Measurements from ENCODE around the gene AVEN. TPM values are rescaled to one million over a fixed set of nuclear protein-coding genes. Genes with fewer than 3 reads are reported as not detected.

Gene AVEN
- total and polyA plus RNA-seq, 2 of the 13 experiments (the other 11 are each of a cell fraction or from before 2014, with no cell fraction given), result 4.4 to 17.5 TPM

- Histone ChIP-seq H3K4me1 (ENCODE audit: insufficient read depth, low read length) (no peaks in the 10 kb centered on the region), H4K20me1 (ENCODE audit: insufficient read depth, low read length) (no peaks in the 10 kb centered on the region), H3K27me3 (ENCODE audit: control insufficient read depth in 1 of 2, insufficient read depth in 2 of 2, low read length in 2 of 2) (no peaks in the 10 kb centered on the region), H3K4me2 (ENCODE audit: low read depth, low read length) (no peak overlapping the region), H3K4me3 (replicated peaks in 1 of 3; ENCODE audit: insufficient read depth in 1 of 3, low read depth in 2 of 3, low read length in 3 of 3) (no peak overlapping the region), H3K79me2 (ENCODE audit: insufficient read depth, low read length) (no peaks in the 10 kb centered on the region), H2AFZ (ENCODE audit: low read length) (no peak overlapping the region), H3K9ac (ENCODE audit: insufficient read depth, low read depth, low read length) (no peak overlapping the region), H3K27ac (ENCODE audit: extremely low read length, insufficient read depth, low read length) (no peak overlapping the region), H3K9me3 (ENCODE audit: low read length) (no peaks in the 10 kb centered on the region), H3K36me3 (replicated peaks in 1 of 2; ENCODE audit: control insufficient read depth in 1 of 2, insufficient read depth in 2 of 2, low read length in 2 of 2) (no peaks in the 10 kb centered on the region)
- POLR2A ChIA-PET, result no interaction called here
- DNase-seq (ENCODE audit: low spot score) (no peak), ATAC-seq (no peak), FAIRE-seq (no peak)
- BruUV-seq (replicated peaks), result no TSS peak
- intact Hi-C loops (cut with micrococcal nuclease; ENCODE audit: unreplicated experiment) (no loop called here), in situ Hi-C loops (cut with HindIII; ENCODE audit: extremely low pct_ligation_motif_present, low pct_unique_long_range_greater_than_20kb) (no loop called here)
- TF ChIP-seq MAFK (conservative IDR thresholded peaks at IDR 0.05 in 1 of 2, IDR thresholded peaks at IDR 0.05 in 1 of 2; ENCODE audit: low read length in 2 of 2) (peak; percentile 42 to 81), MAFF (IDR thresholded peaks at IDR 0.05; ENCODE audit: low read depth, low read length) (peak; percentile 50; the same call in 1 of the 2 replicates), DPF2 (CRISPR knock-in tag; IDR thresholded peaks at IDR 0.05; ENCODE audit: borderline replicate concordance, low read depth) (no peak), HNRNPUL1 (IDR thresholded peaks at IDR 0.05; ENCODE audit: low read depth, low read length) (no peak)
- CTCF ChIA-PET (ENCODE audit: low intra/inter-chr PET ratio, low total read pairs), result no interaction called here
- WGBS (ENCODE audit: low lambda C conversion rate), result 89% methylated on average over 2 of the region's 2 CpGs
These were observed 106.3 kb downstream of the AVEN start for GRCh38 chr15:33932734-33933133.

GRCh38 chr15:33926260-33926659, 112.7 kb downstream of the AVEN start:
- H4K20me1 ChIP-seq (ENCODE audit: insufficient read depth, low read length), result no peaks in the 10 kb centered on the region
- peak overlapping the region; percentile 3; the same call in 1 of the 2 replicates for H3K9ac ChIP-seq (ENCODE audit: insufficient read depth, low read depth, low read length)
- ATAC-seq, result peak; percentile 92
- no TSS peak for BruUV-seq (replicated peaks)
- DNase-seq (ENCODE audit: low spot score), result peak; percentile 6
- in situ Hi-C loops (cut with HindIII; ENCODE audit: extremely low pct_ligation_motif_present, low pct_unique_long_range_greater_than_20kb) (no loop called here), intact Hi-C loops (cut with micrococcal nuclease; ENCODE audit: unreplicated experiment) (no loop called here)
- H3K9me3 ChIP-seq (ENCODE audit: low read length), result no peaks in the 10 kb centered on the region
- H3K36me3 ChIP-seq (replicated peaks in 1 of 2; ENCODE audit: control insufficient read depth in 1 of 2, insufficient read depth in 2 of 2, low read length in 2 of 2), result no peaks in the 10 kb centered on the region
- H3K4me2 ChIP-seq (ENCODE audit: low read depth, low read length), result peak overlapping the region; percentile 47
- 6% methylated on average over 4 of the region's 4 CpGs for WGBS (ENCODE audit: low lambda C conversion rate)
- POLR2A ChIA-PET, result interaction anchor here (0.5 kb wide), 1 partner anchor 75 kb away, joined by 4 read pairs; no protein-coding TSS in a partner anchor
- no peaks in the 10 kb centered on the region for H3K27me3 ChIP-seq (ENCODE audit: control insufficient read depth in 1 of 2, insufficient read depth in 2 of 2, low read length in 2 of 2)
- no peak overlapping the region for H2AFZ ChIP-seq (ENCODE audit: low read length)
- H3K79me2 ChIP-seq (ENCODE audit: insufficient read depth, low read length), result no peaks in the 10 kb centered on the region
- H3K4me1 ChIP-seq (ENCODE audit: insufficient read depth, low read length), result peaks cover 12% of the 10 kb centered on the region
- CTCF ChIA-PET (ENCODE audit: low intra/inter-chr PET ratio, low total read pairs), result no interaction called here
- no peak for FAIRE-seq
- H3K4me3 ChIP-seq (replicated peaks in 1 of 3; ENCODE audit: insufficient read depth in 1 of 3, low read depth in 2 of 3, low read length in 3 of 3), result peak overlapping the region; percentile 4 to 34 (median 24); a peak in 3 of 6 replicates
- H3K27ac ChIP-seq (ENCODE audit: extremely low read length, insufficient read depth, low read length), result peak overlapping the region; percentile 34
- TF ChIP-seq GFI1 (CRISPR knock-in tag; IDR thresholded peaks at IDR 0.05; ENCODE audit: borderline replicate concordance), result peak; percentile 27; the same call in 1 of the 2 replicates
- TF ChIP-seq PAXIP1 (CRISPR knock-in tag; conservative IDR thresholded peaks at IDR 0.05), result peak; percentile 58
- TF ChIP-seq ZNF770 (CRISPR knock-in tag; IDR thresholded peaks at IDR 0.05), result peak; percentile 66; the same call in 1 of the 2 replicates
- TF ChIP-seq HOMEZ (CRISPR knock-in tag; IDR thresholded peaks at IDR 0.05; ENCODE audit: low read depth), result peak; percentile 35; the same call in 1 of the 2 replicates
- TF ChIP-seq ZNF343 (CRISPR knock-in tag; IDR thresholded peaks at IDR 0.05), result no peak
- TF ChIP-seq HNF4A (CRISPR knock-in tag; IDR thresholded peaks at IDR 0.05), result peak; percentile 75
- no peak for TF ChIP-seq HOXA9 (CRISPR knock-in tag; IDR thresholded peaks at IDR 0.05; ENCODE audit: borderline replicate concordance)

Measured in HepG2 (cell line).